Thymus (tissue), 11 donors: ENCODE results near the gene GSTA5. TPM values are rescaled to one million over a fixed set of nuclear protein-coding genes. Genes with fewer than 3 reads are reported as not detected.
"Not testable (repeated sequence)": the region's sequence is repeated elsewhere in the genome, so short reads cannot be mapped to it uniquely, and the experiment has no call there.

Experiments used
- DNase-seq, 9 donors: peaks; one replicate each; pipeline ENCODE4 v3.0.0-alpha.2; 2013; ENCODE audit warnings: low spot score in 9 of 9, low read depth in 6 of 9, missing footprints in 1 of 9
- H3K27ac ChIP-seq, 2 donors: one replicate each; pipeline ENCODE4 v1.5.1; 2013; ENCODE audit warnings: control low read depth in 1 of 2, low read depth in 1 of 2, low read length in 1 of 2, mild to moderate bottlenecking in 1 of 2, moderate library complexity in 1 of 2
- H3K27me3 ChIP-seq, 2 donors: one replicate each; pipeline ENCODE4 v1.5.1; 2013; ENCODE audit warnings: low read length in 1 of 2; ENCODE audit not compliant: control insufficient read depth in 2 of 2, insufficient read depth in 1 of 2
- H3K36me3 ChIP-seq, 2 donors: one replicate each; pipeline ENCODE4 v1.5.1; 2013; ENCODE audit warnings: low read length in 1 of 2, mild to moderate bottlenecking in 1 of 2, moderate library complexity in 1 of 2; ENCODE audit not compliant: control insufficient read depth in 2 of 2, insufficient read depth in 2 of 2
- H3K4me1 ChIP-seq, 2 donors: one replicate each; pipeline ENCODE4 v1.5.1; 2013; ENCODE audit warnings: low read length in 2 of 2; ENCODE audit not compliant: control insufficient read depth in 2 of 2, insufficient read depth in 2 of 2
- H3K4me3 ChIP-seq, 2 donors: one replicate each; pipeline ENCODE4 v1.5.1; 2013; ENCODE audit warnings: low read length in 2 of 2, control low read depth in 1 of 2, mild to moderate bottlenecking in 1 of 2
- H3K9me3 ChIP-seq, 2 donors: one replicate each; pipeline ENCODE4 v1.5.1; 2013; ENCODE audit warnings: low read length in 1 of 2, mild to moderate bottlenecking in 1 of 2; ENCODE audit not compliant: control insufficient read depth in 2 of 2, insufficient read depth in 1 of 2
- WGBS: extraction: QIAGEN DNeasy Blood & Tissue Kit; methylation state at CpG from one replicate; pipeline ENCODE4 v1.1.7; 2013; 5-methylcytosine and 5-hydroxymethylcytosine counted together
- polyA plus RNA-seq: library from polyadenylated mRNA; stranded (reverse); fragments of 200-250 nt; gene quantifications from one replicate; pipeline ENCODE4 v1.2.3, GENCODE V29; 2013
- total RNA-seq: library from RNA; stranded (reverse); fragments of 120-200 nt; gene quantifications from one replicate; pipeline ENCODE4 v1.2.4, GENCODE V29; 2013
- donor health status: healthy.

The GSTA5 gene
- total and polyA plus RNA-seq, 2 donors: not detected

DNA sequence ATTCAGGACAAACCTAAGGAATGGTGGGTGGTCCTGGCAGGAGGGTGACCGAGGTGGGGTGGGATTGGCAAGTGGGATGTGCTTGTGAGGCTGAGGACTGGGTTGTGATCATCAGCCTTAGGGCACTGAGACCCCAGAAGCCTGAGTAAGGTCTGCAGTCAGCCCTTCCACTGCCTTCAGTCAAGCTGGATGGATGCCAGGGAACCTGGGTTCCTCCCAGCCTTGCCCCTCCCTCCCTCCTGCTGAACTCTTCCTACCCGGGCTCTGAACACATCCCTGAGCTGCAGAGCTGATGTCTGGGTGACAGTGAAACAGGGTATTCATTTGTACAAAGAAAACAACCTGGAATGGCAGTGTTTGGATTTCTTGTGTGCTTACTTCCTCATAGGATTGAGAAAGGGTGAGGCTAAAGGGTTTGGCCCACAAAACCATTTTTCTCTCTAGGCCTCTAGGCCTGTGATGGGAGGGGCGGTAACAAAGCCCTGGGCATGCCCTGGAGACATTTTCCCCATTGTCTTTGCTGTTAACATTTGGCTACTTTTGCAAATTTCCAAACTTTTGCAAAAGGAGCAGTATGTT lies 57.8 kb downstream of the GSTA5 start:
- not testable (repeated sequence) for DNase-seq

GRCh38 chr6:52782209-52782608 lies 58.4 kb downstream of the GSTA5 start:
- H3K4me3 ChIP-seq, H3K27me3 ChIP-seq, H3K9me3 ChIP-seq, DNase-seq, H3K27ac ChIP-seq, H3K36me3 ChIP-seq, H3K4me1 ChIP-seq: not testable (repeated sequence)

More for the DNA sequence above, 57.8 kb downstream of the GSTA5 start:
- H3K9me3 ChIP-seq, H3K27ac ChIP-seq, H3K4me1 ChIP-seq, H3K27me3 ChIP-seq, H3K4me3 ChIP-seq, H3K36me3 ChIP-seq: not testable (repeated sequence)
- WGBS: 58% methylated on average over 3 of the region's 3 CpGs

Other genes starting within 250 kb of the GSTA5 start
- 15.1 TPM for gene TMEM14A, start 169.7 kb downstream of the GSTA5 start, total RNA-seq
- gene TMEM14A, start 169.7 kb downstream of the GSTA5 start, polyA plus RNA-seq: 25.1 TPM
- gene GSTA2, start 77.3 kb downstream of the GSTA5 start, total RNA-seq: 0.14 TPM
- 0.68 TPM for gene GSTA2, start 77.3 kb downstream of the GSTA5 start, polyA plus RNA-seq
- 0.66 TPM for gene GSTA1, start 37.0 kb downstream of the GSTA5 start, total RNA-seq
- gene GSTA1, start 37.0 kb downstream of the GSTA5 start, polyA plus RNA-seq: 1.8 TPM
- gene GSTA3, start 68.9 kb upstream of the GSTA5 start, total RNA-seq: not detected
- not detected for gene GSTA3, start 68.9 kb upstream of the GSTA5 start, polyA plus RNA-seq
- 11.5 TPM for gene GSTA4, start 154.5 kb upstream of the GSTA5 start, total RNA-seq
- gene GSTA4, start 154.5 kb upstream of the GSTA5 start, polyA plus RNA-seq: 29.3 TPM
- 7.6 TPM for gene CILK1, start 221.0 kb upstream of the GSTA5 start, total RNA-seq
- gene CILK1, start 221.0 kb upstream of the GSTA5 start, polyA plus RNA-seq: 8.6 TPM
- 37.5 TPM for gene FBXO9, start 224.6 kb upstream of the GSTA5 start, total RNA-seq
- gene FBXO9, start 224.6 kb upstream of the GSTA5 start, polyA plus RNA-seq: 36.0 TPM